HepG2 (cell line): ENCODE results near the gene TNKS1BP1. TPM values are rescaled to one million over a fixed set of nuclear protein-coding genes. Genes with fewer than 3 reads are reported as not detected.

Experiments
- AGO2 ChIP-seq: fragments of 200-400 bp; formaldehyde crosslinking; optimal IDR thresholded peaks from 2 replicates; pipeline ENCODE3; 2017; ENCODE audit warnings: mild to moderate bottlenecking, low read depth, low read length, moderate library complexity
- KAT8 ChIP-seq: IDR thresholded peaks from 2 replicates; pipeline ENCODE4 v1.6.1; 2016; ENCODE audit warnings: missing genetic modification reagents, missing compliant biosample characterization
- ZFYVE20 ChIP-seq: sonication (generic); formaldehyde crosslinking; IDR thresholded peaks from 2 replicates; pipeline ENCODE4 v1.8.0; 2023; ENCODE audit warnings: low read depth, mild to moderate bottlenecking, moderate library complexity, missing genetic modification reagents, borderline replicate concordance
- ZNF12 ChIP-seq: sonication (generic); formaldehyde crosslinking; IDR thresholded peaks from 2 replicates; pipeline ENCODE4 v1.5.0; 2020; ENCODE audit warnings: missing genetic modification reagents
- ZNF530 ChIP-seq: sonication (generic); formaldehyde crosslinking; IDR thresholded peaks from 2 replicates; pipeline ENCODE4 v1.5.0; 2020; ENCODE audit warnings: low read depth, mild to moderate bottlenecking, missing genetic modification reagents
- ZNF615 ChIP-seq: sonication (generic); formaldehyde crosslinking; IDR thresholded peaks from 2 replicates; pipeline ENCODE4 v1.5.0; 2020; ENCODE audit warnings: mild to moderate bottlenecking, missing genetic modification reagents, borderline replicate concordance
- polyA plus RNA-seq, 8 experiments: library from polyadenylated mRNA; depleted of rRNA in 3 of 8; stranded (reverse) in 7 of 8; unstranded in 1 of 8; fragments of >200 nt; fragmentation: Illumina TruSeq in 4 of 8; extraction: Trizol in 4 of 8; gene quantifications; 2 replicates each; pipeline versions ENCODE4 v1.2.1 to v1.2.3, GENCODE V29; 2011 to 2016; ENCODE audit warnings: low read depth in 4 of 8, missing spikeins in 1 of 8, mixed read lengths in 1 of 8; ENCODE audit not compliant: insufficient read depth in 1 of 8
- total RNA-seq, 5 experiments: library from RNA; depleted of rRNA; stranded (reverse); fragments of >200 nt; fragmentation: Illumina TruSeq; extraction: Trizol; gene quantifications; 2 replicates each; pipeline ENCODE4 v1.2.3, GENCODE V29; 2016; ENCODE audit warnings: low read depth in 1 of 5
- TF ChIP-seq, protein P1 (sequence below): sonication (generic); formaldehyde crosslinking; IDR thresholded peaks from 2 replicates; pipeline ENCODE4 v1.5.0; 2020; ENCODE audit warnings: mild to moderate bottlenecking, missing genetic modification reagents
- TF ChIP-seq, protein P2 (sequence below): sonication (generic); formaldehyde crosslinking; IDR thresholded peaks from one replicate; pipeline ENCODE4 v1.5.1; 2020; ENCODE audit warnings: mild to moderate bottlenecking, missing genetic modification reagents; ENCODE audit errors: not compliant biosample characterization
- TF ChIP-seq, protein P3 (sequence below): sonication (generic); formaldehyde crosslinking; IDR thresholded peaks from 2 replicates; pipeline ENCODE4 v1.4.0; 2020; ENCODE audit warnings: mild to moderate bottlenecking, missing genetic modification reagents
- TF ChIP-seq, protein P4 (sequence below): sonication (generic); formaldehyde crosslinking; IDR thresholded peaks from 2 replicates; pipeline ENCODE4 v1.4.0; 2020; ENCODE audit warnings: mild to moderate bottlenecking, missing genetic modification reagents
- TF ChIP-seq, protein P5 (sequence below): sonication (generic); formaldehyde crosslinking; IDR thresholded peaks from 2 replicates; pipeline ENCODE4 v1.5.0; 2020; ENCODE audit warnings: mild to moderate bottlenecking, missing genetic modification reagents
- TF ChIP-seq, protein P6 (sequence below): sonication (generic); formaldehyde crosslinking; IDR thresholded peaks from 2 replicates; pipeline ENCODE4 v1.4.0; 2020; ENCODE audit warnings: low read depth, mild to moderate bottlenecking, missing genetic modification reagents

Gene TNKS1BP1
- total and polyA plus RNA-seq, 2 of the 13 experiments (the other 11 are each of a cell fraction or from before 2014, with no cell fraction given) = 13.7 to 15.0 TPM

DNA sequence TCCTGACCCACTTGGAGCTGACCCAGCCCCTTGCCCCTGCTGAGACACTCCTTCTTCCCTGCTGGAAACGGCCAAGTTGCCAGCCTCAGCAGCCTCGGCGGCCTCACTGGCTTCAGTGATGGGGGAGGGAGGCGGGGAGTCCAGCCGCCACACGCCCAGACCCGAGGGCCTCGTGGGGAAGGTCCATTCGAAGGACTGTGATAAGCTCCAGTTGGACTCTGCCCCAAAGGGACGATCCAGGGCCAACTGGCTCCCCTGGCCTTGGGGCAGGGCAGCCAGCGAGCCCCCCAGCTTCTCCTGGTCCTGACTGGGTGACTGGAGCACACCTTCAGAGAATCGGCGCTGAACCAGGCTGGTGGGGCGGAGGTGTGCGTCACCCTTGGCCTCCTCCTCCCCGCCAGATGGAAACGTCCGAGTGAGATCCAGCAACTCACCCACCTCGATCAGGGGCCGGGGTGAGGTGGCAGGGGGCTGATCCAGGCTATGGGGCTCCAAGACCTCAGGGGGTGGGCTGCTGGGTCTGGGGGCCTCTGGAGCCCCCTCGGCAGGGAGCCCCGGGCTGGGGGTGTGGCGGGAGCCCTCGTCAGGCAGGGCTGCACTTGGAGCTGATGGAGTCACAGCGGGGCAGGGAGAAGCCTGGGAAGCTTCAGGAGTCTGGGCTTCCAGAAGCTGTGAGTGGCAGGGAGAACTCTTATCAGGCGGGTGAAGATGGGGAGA is 11.5 kb downstream of the TNKS1BP1 start (continued):
- no peak for TF ChIP-seq ZNF530 (CRISPR knock-in tag)
- TF ChIP-seq AGO2 = peak; percentile 43
- no peak for TF ChIP-seq ZNF615
- TF ChIP-seq, protein P1, sequence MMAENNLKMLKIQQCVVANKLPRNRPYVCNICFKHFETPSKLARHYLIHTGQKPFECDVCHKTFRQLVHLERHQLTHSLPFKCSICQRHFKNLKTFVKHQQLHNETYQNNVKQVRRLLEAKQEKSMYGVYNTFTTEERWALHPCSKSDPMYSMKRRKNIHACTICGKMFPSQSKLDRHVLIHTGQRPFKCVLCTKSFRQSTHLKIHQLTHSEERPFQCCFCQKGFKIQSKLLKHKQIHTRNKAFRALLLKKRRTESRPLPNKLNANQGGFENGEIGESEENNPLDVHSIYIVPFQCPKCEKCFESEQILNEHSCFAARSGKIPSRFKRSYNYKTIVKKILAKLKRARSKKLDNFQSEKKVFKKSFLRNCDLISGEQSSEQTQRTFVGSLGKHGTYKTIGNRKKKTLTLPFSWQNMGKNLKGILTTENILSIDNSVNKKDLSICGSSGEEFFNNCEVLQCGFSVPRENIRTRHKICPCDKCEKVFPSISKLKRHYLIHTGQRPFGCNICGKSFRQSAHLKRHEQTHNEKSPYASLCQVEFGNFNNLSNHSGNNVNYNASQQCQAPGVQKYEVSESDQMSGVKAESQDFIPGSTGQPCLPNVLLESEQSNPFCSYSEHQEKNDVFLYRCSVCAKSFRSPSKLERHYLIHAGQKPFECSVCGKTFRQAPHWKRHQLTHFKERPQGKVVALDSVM (CRISPR knock-in tag) = peak; percentile 49; the same call in 1 of the 2 replicates
- TF ChIP-seq, protein P2, sequence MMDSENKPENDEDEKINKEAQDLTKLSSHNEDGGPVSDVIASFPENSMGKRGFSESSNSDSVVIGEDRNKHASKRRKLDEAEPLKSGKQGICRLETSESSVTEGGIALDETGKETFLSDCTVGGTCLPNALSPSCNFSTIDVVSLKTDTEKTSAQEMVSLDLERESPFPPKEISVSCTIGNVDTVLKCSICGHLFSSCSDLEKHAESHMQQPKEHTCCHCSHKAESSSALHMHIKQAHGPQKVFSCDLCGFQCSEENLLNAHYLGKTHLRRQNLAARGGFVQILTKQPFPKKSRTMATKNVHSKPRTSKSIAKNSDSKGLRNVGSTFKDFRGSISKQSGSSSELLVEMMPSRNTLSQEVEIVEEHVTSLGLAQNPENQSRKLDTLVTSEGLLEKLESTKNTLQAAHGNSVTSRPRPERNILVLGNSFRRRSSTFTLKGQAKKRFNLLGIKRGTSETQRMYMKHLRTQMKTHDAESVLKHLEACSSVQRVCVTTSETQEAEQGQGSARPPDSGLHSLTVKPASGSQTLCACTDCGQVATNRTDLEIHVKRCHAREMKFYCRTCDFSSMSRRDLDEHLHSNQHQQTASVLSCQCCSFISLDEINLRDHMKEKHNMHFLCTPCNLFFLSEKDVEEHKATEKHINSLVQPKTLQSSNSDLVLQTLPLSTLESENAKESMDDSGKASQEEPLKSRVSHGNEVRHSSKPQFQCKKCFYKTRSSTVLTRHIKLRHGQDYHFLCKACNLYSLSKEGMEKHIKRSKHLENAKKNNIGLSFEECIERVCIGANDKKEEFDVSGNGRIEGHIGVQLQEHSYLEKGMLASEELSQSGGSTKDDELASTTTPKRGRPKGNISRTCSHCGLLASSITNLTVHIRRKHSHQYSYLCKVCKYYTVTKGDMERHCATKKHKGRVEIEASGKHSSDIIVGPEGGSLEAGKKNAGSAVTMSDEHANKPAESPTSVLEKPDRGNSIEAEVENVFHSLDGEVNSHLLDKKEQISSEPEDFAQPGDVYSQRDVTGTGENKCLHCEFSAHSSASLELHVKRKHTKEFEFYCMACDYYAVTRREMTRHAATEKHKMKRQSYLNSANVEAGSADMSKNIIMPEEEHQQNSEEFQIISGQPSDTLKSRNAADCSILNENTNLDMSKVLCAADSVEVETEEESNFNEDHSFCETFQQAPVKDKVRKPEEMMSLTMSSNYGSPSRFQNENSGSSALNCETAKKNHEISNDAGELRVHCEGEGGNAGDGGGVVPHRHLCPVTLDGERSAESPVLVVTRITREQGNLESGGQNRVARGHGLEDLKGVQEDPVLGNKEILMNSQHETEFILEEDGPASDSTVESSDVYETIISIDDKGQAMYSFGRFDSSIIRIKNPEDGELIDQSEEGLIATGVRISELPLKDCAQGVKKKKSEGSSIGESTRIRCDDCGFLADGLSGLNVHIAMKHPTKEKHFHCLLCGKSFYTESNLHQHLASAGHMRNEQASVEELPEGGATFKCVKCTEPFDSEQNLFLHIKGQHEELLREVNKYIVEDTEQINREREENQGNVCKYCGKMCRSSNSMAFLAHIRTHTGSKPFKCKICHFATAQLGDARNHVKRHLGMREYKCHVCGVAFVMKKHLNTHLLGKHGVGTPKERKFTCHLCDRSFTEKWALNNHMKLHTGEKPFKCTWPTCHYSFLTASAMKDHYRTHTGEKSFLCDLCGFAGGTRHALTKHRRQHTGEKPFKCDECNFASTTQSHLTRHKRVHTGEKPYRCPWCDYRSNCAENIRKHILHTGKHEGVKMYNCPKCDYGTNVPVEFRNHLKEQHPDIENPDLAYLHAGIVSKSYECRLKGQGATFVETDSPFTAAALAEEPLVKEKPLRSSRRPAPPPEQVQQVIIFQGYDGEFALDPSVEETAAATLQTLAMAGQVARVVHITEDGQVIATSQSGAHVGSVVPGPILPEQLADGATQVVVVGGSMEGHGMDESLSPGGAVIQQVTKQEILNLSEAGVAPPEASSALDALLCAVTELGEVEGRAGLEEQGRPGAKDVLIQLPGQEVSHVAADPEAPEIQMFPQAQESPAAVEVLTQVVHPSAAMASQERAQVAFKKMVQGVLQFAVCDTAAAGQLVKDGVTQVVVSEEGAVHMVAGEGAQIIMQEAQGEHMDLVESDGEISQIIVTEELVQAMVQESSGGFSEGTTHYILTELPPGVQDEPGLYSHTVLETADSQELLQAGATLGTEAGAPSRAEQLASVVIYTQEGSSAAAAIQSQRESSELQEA (CRISPR knock-in tag) = no peak
- TF ChIP-seq, protein P3, sequence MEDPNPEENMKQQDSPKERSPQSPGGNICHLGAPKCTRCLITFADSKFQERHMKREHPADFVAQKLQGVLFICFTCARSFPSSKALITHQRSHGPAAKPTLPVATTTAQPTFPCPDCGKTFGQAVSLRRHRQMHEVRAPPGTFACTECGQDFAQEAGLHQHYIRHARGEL (CRISPR knock-in tag) = no peak
- no peak for TF ChIP-seq ZNF12 (CRISPR knock-in tag)
- TF ChIP-seq, protein P4, sequence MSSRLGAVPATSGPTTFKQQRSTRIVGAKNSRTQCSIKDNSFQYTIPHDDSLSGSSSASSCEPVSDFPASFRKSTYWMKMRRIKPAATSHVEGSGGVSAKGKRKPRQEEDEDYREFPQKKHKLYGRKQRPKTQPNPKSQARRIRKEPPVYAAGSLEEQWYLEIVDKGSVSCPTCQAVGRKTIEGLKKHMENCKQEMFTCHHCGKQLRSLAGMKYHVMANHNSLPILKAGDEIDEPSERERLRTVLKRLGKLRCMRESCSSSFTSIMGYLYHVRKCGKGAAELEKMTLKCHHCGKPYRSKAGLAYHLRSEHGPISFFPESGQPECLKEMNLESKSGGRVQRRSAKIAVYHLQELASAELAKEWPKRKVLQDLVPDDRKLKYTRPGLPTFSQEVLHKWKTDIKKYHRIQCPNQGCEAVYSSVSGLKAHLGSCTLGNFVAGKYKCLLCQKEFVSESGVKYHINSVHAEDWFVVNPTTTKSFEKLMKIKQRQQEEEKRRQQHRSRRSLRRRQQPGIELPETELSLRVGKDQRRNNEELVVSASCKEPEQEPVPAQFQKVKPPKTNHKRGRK (CRISPR knock-in tag) = no peak
- TF ChIP-seq KAT8 (CRISPR knock-in tag) = no peak
- TF ChIP-seq, protein P5, sequence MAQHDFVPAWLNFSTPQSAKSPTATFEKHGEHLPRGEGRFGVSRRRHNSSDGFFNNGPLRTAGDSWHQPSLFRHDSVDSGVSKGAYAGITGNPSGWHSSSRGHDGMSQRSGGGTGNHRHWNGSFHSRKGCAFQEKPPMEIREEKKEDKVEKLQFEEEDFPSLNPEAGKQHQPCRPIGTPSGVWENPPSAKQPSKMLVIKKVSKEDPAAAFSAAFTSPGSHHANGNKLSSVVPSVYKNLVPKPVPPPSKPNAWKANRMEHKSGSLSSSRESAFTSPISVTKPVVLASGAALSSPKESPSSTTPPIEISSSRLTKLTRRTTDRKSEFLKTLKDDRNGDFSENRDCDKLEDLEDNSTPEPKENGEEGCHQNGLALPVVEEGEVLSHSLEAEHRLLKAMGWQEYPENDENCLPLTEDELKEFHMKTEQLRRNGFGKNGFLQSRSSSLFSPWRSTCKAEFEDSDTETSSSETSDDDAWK (CRISPR knock-in tag) = no peak
- no peak for TF ChIP-seq ZFYVE20 (CRISPR knock-in tag)
- TF ChIP-seq, protein P6, sequence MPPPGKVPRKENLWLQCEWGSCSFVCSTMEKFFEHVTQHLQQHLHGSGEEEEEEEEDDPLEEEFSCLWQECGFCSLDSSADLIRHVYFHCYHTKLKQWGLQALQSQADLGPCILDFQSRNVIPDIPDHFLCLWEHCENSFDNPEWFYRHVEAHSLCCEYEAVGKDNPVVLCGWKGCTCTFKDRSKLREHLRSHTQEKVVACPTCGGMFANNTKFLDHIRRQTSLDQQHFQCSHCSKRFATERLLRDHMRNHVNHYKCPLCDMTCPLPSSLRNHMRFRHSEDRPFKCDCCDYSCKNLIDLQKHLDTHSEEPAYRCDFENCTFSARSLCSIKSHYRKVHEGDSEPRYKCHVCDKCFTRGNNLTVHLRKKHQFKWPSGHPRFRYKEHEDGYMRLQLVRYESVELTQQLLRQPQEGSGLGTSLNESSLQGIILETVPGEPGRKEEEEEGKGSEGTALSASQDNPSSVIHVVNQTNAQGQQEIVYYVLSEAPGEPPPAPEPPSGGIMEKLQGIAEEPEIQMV (CRISPR knock-in tag) = no peak
